NCI-H524 (cell line): Measurements from ENCODE around the gene SDF4.

Experiments used
- DNase-seq, 2 experiments: peaks; one replicate each; lab custom pipeline; 2025; lab: John Stamatoyannopoulos, UW

The SDF4 gene

GRCh38 chr1:1228596-1229321 lies 3.0 kb downstream of the SDF4 start:
- no peak for DNase-seq

GRCh38 chr1:1228187-1228586 lies 3.6 kb downstream of the SDF4 start:
- DNase-seq, result no peak

- no peak for DNase-seq
Observed at GRCh38 chr1:1227386-1227785, 4.4 kb downstream of the SDF4 start.

- DNase-seq, result no peak
Observed at GRCh38 chr1:1226566-1227362, 5.0 kb downstream of the SDF4 start.

GRCh38 chr1:1225913-1226312 lies 5.9 kb downstream of the SDF4 start:
- DNase-seq, result no peak

GRCh38 chr1:1225238-1225845 lies 6.5 kb downstream of the SDF4 start:
- no peak for DNase-seq

GRCh38 chr1:1223891-1224290 lies 7.9 kb downstream of the SDF4 start:
- DNase-seq, result no peak

GRCh38 chr1:1223321-1223720 lies 8.5 kb downstream of the SDF4 start:
- no peak for DNase-seq

GRCh38 chr1:1222575-1223225 lies 9.1 kb downstream of the SDF4 start:
- no peak for DNase-seq

- no peak for DNase-seq
Observed at GRCh38 chr1:1221887-1222574, 9.8 kb downstream of the SDF4 start.

GRCh38 chr1:1220197-1220596 lies 11.6 kb downstream of the SDF4 start:
- DNase-seq, result no peak

GRCh38 chr1:1219341-1219740 lies 12.5 kb downstream of the SDF4 start:
- DNase-seq, result no peak

GRCh38 chr1:1218524-1219200 lies 13.1 kb downstream of the SDF4 start:
- DNase-seq, result no peak

GRCh38 chr1:1217621-1218523 lies 13.9 kb downstream of the SDF4 start:
- DNase-seq, result no peak

GRCh38 chr1:1216770-1217620 lies 14.8 kb downstream of the SDF4 start:
- no peak for DNase-seq

- DNase-seq, result no peak
Observed at GRCh38 chr1:1215881-1216605, 15.8 kb downstream of the SDF4 start.

GRCh38 chr1:1215080-1215676 lies 16.6 kb downstream of the SDF4 start:
- DNase-seq, result no peak
